Activated gamma-delta T cell (primary cell): Measurements from ENCODE around the gene COA1.
"Not testable (repeated sequence)": the region's sequence is repeated elsewhere in the genome, so short reads cannot be mapped to it uniquely, and the experiment has no call there.

Experiments
- DNase-seq: peaks from one replicate; lab custom pipeline; 2025; lab: John Stamatoyannopoulos, UW
- total RNA-seq, 2 donors: gene quantifications; one replicate each; lab custom pipeline; 2026; lab: John Stamatoyannopoulos, UW

The COA1 gene, protein sequence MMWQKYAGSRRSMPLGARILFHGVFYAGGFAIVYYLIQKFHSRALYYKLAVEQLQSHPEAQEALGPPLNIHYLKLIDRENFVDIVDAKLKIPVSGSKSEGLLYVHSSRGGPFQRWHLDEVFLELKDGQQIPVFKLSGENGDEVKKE
- 51.8 to 70.1 reads per million in 2 donors for total RNA-seq

DNA sequence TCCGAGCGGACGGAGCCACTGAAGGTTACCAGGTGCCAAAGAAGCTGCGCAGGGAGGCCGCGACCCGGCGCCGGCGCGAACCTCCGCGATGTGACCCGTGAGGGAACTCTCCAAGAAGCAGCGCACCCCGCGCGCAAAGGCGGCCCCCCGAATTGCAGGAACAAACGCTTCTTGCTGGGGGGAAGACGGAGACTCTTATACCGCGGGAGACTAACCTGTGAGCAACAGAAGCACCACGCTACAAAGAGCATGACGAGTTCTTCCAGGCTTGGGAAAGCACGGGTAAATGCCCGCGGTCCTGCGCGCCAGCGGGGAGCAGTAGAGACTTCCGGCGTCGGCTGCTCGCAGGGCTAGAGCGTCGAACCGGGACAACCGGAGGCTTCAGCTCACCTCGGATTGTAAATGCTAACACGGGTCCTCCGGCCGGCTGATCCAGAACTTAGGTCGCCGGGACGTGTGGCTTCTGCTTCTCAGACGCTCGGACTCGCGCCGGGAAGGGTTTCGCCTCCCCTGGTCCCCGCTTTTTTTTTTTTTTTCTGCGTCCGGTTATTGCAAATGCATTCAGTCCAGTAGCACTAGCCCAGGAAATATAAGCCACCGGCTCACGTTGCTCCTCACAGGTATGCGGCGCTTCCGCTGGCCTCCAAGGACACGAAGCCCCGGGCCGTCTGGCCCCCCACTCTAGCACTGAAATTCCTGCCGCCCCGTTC lies at the start of gene COA1:
Gene COA1, minus strand, starts transcription at position 310 of the 710 bp plus-strand sequence. CDS start 80,909 bp downstream, outside the sequence.
- peak; percentile 59 for DNase-seq

DNA sequence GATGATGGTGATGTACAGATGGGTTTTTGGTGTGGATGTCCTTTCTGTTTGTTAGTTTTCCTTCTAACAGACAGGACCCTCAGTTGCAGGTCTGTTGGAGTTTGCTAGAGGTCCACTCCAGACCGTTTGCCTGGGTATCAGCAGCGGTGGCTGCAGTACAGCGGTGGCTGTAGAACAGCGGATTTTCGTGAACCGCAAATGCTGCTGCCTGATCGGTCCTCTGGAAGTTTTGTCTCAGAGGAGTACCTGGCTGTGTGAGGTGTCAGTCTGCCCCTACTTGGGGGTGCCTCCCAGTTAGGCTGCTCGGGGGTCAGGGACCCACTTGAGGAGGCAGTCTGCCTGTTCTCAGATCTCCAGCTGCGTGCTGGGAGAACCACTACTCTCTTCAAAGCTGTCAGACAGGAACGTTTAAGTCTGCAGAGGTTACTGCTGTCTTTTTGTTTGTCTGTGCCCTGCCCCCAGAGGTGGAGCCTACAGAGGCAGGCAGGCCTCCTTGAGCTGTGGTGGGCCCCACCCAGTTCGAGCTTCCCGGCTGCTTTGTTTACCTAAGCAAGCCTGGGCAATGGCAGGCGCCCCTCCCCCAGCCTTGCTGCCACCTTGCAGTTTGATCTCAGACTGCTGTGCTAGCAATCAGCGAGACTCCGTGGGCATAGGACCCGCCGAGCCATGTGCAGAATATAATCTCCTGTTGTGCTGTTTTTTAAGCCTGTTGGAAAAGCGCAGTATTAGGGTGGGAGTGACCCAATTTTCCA lies 49.1 kb upstream of the COA1 start:
- DNase-seq, result not testable (repeated sequence)

DNA sequence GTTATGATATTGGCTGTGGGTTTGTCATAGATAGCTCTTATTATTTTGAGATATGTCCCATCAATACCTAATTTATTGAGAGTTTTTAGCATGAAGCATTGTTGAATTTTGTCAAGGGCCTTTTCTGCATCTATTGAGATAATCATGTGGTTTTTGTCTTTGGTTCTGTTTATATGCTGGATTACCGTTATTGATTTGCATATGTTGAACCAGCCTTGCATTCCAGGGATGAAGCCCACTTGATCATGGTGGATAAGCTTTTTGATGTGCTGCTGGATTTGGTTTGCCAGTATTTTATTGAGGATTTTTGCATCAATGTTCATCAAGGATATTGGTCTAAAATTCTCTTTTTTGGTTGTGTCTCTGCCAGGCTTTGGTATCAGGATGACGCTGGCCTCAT lies 45.9 kb upstream of the COA1 start:
- DNase-seq, result not testable (repeated sequence)

DNA sequence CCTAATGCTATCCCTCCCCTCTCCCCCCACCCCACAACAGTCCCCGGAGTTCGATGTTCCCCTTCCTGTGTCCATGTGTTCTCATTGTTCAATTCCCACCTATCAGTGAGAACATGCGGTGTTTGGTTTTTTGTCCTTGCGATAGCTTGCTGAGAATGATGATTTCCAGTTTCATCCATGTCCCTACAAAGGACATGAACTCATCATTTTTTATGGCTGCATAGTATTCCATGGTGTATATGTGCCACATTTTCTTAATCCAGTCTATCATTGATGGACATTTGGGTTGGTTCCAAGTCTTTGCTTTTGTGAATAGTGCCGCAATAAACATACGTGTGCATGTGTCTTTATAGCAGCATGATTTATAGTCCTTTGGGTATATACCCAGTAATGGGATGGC lies 43.9 kb upstream of the COA1 start:
- not testable (repeated sequence) for DNase-seq

DNA sequence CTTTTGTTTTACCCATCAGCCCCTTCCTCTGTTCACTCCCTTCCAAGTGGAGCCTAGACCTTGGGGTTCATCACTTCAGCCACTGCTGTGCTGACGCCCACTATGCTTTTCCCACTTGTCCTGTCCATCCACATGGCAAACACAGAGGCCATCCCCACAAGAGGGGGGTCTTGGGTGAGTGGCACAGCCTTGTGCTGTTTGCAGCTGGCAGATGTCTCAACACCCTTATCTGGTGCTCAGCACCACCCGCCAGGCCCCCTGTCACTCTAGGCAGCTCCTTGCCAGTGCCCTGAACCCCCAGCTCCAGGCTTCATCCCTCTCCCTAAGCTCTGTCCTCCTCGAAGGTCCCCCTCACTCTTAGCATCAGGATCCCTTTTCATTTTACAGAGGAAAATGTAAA lies 42.2 kb upstream of the COA1 start:
- no peak for DNase-seq

DNA sequence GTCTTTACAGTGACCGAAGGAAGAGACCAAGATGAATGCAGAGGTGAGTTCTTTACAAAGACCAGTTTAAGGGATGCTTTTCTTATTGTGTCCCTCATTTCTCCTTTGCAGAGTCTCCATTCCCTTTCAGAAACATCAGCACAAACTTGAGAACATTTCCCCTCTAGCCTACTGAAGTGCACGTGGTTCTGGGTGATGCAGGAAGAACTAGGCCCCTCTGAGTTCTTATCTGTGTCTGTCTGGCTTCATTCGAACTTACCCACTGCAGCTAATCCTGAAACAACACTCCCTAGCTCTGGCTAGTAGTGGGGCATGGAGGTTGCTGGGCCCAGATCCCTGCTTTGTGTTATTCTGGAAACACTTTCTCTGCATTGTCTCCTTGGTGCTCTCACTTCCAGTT lies 41.8 kb upstream of the COA1 start:
- no peak for DNase-seq

DNA sequence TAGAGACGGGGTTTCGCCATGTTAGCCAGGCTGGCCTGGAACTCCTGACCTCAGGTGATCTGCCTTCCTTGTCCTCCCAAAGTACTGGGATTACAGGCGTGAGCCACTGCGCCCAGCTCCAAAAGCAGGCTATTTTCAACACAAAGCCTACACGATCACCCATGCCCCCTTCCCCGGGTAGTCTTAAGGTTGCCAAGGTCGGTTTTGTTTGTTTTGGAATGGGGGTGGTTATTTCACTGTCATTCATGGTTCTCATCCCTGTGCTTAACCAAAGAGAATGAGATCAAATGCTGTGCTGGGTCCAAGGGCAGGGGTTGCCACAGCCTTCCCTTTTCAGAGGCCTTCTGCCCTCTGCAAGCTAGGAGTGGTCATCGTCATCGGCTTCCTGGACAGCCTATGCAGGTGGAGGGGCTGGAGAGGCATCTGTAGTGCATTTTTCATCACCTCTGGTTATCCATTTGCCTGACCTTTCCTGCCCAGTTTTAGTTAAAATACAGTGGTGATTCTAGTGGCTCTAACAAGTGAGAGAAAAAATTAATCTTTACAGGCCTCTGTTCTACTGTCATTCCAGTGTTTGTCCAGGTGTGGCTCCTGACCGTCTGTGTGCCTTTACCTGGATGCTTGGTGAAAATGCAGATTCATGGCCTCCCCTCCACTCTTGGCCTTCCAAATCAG lies 40.6 kb upstream of the COA1 start:
- DNase-seq, result no peak

DNA sequence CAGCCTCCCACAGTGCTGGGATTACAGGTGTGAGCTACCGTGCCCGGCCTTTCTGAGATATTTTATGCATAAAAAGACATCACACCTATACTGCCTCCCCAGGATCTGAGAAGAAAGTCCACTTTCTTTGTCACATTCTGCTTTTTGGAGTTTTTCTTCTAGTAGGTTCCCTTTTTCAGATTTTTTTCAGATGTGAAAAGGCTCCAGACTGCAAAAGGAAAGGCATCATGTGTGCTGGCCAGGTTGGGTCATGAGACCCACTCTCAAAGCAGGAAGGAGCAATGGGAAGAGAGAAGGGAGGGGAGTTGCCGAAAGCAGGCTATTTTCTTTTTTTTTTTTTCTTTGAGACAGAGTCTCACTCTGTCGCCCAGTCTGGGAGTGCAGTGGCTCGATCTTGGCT lies 40.0 kb upstream of the COA1 start:
- DNase-seq, result no peak

DNA sequence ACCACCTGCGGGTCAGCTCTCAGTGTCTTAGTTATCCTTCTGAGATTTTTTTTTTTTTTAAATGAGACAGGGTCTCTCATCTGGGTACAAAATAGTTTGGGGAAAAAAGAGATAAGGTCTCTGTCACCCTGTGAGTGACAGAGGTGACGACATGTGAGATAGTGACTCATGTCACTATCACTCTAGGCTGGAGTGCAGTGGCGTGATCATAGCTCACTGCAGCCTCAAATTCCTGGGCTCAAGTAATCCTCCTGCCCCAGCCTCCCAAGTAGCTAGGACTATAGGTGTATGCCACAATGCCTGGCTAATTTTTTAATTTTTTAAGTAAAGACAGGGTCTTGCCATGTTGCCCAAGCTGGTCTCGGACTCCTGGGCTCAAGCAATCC lies 39.6 kb upstream of the COA1 start:
- DNase-seq, result no peak

DNA sequence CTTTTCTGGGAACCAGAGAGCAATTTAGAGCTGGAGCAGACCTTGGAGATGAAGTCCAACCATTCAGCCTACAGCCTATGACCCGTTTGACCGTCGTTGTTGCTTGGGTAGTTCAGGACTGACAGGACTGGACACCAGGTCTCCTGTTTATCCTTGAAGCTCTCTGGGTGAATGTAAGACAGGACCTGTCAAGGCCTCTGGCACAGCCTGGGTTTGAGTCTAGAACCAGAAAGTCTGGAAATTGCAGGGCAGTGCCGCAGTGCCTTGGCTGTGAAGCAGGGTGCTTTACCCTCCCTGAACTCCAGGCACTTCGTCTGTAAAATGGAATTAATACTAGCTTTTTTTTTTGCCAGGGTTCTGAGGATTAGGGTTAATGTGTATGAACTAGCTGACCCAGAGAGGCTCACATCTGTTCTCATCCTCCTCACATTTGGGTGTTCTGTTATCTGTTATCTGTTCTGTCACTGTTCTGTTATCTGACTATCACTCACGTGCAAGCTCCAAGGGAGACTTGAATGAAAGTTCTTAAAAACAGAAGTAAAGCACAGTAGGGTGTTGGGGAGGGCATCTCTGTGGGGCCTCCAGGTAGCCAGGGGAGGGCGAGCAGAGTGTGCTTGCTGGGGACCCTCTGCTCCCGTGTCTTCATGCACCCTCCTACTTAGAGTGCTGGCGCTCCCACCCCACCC lies 39.0 kb upstream of the COA1 start:
- no peak for DNase-seq

DNA sequence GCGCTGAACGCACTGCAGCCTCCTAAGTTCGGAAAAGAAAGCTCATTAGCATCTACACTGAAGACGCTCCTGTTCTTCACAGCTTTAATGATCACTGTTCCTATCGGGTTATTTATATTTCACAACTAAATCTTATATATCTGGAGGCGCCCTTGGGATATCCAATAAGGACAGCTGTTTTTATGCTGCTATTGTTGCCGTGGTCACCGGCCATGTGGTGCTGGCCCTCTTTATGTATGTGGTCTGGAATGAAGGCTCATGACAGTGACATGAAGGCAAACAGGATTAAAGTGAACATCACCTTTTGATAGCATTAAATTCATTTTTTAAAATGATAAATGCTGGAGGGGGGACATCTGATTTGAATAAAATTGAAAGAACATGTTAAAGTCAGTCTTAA lies 38.0 kb upstream of the COA1 start:
- no peak for DNase-seq

DNA sequence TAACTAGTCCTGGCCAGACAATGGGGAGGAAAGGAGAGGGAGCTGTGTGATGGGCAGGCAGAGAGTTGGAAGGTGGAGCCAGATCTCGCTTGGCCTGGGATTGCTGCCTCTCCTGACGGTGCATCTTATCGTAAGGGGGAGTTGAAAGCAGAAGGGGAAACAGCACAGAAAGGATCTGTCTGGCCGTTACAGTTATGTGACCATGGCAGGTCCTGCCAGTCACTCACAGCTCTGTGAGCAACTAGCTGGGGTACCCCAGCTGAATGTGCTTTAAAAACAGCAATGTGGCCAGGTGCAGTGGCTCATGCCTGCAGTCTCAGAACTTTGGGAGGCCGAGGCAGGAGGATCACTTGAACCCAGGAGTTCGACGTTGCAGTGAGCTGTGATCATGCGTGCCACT lies 37.2 kb upstream of the COA1 start:
- DNase-seq, result no peak

DNA sequence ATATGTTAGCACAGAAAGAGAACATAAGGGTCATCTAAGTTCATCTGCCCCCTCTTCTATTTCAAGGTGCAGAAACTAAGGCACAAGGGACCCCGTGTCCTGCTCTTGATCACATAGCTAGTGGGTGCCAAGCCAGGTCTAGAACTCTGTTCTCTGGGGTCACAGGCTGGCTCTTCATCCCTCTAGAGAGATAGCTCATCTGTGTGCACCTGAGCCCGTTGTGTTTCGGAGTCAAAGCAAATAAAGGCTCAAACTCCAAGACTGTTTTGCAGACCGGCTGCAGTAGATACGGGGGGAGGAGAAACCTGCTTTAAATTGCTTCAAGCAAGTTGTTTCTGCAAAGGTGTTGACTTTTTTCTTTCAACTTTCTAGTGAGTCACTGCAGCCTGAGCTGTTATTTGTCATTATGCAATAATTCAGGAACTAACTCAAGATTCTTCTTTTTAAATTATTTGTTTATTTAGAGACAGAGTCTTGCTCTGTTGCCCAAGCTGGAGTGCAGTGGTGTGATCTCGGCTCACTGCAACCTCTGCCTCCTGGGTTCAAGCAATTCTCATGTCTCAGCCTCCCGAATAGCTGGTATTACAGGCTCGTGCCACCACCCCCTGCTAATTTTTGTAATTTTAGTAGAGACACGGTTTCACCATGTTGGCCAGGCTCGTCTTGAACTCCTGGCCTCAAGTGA lies 35.6 kb upstream of the COA1 start:
- DNase-seq, result no peak

DNA sequence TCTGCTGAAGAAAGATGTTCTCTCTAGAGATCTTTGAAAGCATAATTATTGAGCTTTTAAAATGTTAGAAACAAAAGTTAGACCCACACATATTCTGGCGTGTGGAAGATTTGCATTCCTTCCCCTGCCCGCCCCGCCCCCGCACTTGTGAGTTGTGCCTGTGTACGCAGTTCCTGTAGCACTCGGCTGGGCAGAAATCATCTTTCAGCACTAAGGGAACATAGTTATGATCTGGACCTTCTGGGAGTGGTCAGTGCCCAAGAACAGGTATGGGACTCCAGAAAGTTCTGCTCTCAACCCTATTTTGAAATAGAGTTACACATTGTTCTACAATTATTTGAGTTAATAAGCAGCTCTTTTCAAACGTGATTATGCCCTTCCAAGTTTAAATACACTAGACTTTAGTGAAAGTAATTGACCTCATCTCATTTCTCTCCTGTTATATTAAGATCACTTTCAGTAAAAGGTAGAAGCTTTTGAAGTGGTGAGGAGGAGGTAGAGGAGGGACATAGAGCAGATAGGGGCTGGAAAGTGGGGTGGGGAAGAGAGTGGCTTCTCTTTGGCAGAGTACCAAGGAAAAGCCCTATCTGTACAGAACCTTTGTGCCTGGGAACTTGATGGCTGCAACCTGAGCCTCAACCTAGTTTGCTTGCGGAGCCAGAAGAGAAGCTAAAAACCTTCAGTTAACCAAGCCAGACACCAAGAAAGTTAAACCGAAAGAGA lies 34.9 kb upstream of the COA1 start:
- no peak for DNase-seq

DNA sequence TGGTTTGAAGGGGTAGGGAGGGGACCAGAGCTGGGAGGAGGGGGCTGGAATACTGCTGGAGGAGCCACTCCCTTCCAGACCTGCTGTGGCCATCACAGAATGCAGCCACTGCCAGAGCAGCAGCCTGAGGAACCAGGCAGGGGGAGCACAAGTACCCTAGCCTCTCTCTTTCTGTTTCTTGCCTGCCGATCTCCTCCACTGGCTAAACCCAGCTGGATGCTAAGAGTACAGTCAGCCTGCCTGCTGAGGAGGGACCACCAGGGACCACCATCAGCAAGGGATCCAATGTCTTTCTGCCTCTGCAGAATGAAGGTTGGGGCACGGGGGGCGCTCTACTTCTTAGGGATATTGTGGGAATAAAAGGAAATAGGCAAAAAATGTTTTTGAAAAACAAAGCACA lies 33.9 kb upstream of the COA1 start:
- no peak for DNase-seq

DNA sequence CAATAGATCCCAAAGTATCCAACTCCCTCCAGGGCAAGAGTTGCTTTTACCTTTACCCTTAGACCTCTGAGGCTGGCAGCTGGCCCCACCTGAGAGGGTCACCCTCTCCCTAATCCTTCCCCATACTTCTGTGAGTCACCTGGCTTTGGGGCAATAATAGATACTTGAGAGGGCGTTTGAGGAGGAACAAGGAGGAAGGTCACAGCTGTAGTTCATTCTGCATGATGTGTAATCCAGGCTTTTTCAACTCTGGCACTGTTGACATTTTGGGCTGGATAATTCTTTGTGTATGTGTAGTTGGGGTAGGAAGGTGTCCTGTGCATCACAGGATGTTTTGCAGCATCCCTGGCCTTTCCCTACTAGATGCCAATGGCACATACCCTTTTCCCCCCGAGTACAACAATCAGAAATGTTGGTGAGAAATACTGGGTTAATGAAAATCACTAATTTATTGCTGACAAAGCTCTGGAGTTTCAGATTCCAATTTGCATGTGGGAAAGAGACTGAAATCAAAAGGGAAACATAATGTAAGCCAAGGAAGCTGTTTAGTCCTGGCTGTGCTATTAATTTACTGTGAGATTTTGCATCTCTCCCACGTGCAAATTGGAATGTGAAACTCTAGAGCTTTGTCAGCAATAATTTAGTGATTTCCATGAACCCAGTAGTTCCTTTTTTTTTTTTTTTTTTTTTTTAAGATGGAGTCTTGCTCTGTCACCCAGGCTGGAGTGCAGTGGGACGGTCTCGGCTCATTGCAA lies 32.8 kb upstream of the COA1 start:
- no peak for DNase-seq

DNA sequence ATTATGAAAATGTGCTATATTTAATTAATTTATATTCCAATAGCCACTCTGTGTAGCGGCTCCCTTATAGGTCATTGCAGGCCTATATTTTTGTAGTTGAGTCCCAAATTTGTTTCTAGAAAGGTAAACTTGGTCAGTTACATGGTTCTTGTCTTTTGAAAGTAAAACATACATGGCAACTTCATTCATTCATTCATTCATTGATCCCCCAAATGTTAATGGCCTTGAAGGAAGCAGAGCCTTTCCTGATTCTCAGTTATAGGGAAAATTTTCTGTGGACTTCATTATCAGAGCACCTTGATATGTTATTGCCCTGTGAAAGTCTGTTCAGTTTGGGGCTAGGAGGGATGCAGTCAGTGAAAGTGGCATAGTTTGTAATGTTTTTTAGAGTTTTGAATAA lies 32.1 kb upstream of the COA1 start:
- DNase-seq, result no peak

DNA sequence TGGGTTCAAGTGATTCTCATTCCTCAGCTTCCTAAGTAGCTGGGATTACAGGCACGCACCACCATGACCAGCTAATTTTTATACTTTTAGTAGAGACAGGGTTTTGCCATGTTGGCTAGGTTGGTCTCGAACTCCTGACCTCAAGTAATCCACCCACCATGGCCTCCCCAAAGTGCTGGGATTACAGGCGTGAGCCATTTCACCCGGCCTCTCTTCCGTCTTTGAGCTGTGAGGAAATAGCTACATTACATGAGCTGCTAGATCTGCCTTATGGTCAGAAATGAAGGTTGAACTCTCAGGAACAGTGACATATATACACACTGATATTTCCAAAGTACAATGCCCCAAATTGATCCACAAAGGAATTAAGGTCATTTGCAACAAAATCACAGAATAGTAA lies 31.5 kb upstream of the COA1 start:
- no peak for DNase-seq

DNA sequence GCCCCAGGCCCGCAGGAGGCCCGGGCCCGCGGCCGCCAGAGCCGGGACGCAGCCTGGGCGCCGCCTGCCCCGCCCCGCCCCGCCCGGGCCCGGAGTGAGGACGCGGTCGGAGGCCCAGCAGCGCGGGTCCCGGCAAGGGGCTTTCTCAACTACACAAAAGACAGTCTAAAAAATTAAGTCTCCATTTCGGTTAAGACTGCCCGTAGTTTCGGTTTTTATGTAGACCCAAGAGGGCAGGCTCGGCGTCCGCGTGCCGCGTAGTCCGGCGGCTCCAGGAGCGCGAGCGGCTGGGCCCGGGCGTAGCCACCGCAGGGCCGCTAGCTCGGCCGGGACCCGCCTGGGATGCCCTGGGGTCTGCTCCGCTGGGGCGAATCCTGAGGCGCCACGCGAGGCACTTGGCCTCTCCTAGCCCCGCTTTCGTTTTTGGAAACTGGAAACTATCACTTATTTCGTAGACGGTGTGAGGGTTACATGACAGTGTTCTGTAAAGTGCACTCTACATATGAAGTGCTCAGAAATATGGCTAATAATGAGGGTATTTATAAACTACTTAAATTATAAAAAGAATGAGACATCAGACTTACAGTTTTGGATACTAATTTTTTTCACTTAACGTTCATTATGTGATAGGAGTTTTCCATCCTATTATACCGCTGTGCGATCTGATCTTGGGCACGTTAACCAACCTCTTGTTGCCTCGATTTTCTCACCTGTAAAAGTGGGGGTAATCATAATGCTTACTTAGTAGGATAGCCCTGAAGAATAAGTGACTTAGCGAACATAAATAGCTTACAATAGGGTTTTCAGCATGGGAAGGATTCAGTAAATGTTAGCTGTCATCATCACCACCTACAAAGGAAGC lies 29.7 kb upstream of the COA1 start:
- DNase-seq, result peak; percentile 35
